Measurements from ENCODE around the gene CNTNAP5. TPM values are rescaled to one million over a fixed set of nuclear protein-coding genes. Genes with fewer than 3 reads are reported as not detected.

The CNTNAP5 gene
- total RNA-seq, 1 experiment from 2014 or later = not detected

- in situ Hi-C loops (cut with HindIII; ENCODE audit: low pct_unique_long_range_greater_than_20kb, low sequenced_read_pairs) = no loop called here
- no peak for DNase-seq (ENCODE audit: low read depth)
Measured at GRCh38 chr2:124762388-124762787, 737.3 kb downstream of the CNTNAP5 start.

GRCh38 chr2:124763611-124764010 is 738.5 kb downstream of the CNTNAP5 start:
- DNase-seq (ENCODE audit: low read depth) = no peak
- in situ Hi-C loops (cut with HindIII; ENCODE audit: low pct_unique_long_range_greater_than_20kb, low sequenced_read_pairs) = no loop called here

- in situ Hi-C loops (cut with HindIII; ENCODE audit: low pct_unique_long_range_greater_than_20kb, low sequenced_read_pairs) = no loop called here
- no peak for DNase-seq (ENCODE audit: low read depth)
Measured at GRCh38 chr2:124774781-124775180, 749.7 kb downstream of the CNTNAP5 start.

GRCh38 chr2:124776332-124776731 is 751.2 kb downstream of the CNTNAP5 start:
- in situ Hi-C loops (cut with HindIII; ENCODE audit: low pct_unique_long_range_greater_than_20kb, low sequenced_read_pairs) = no loop called here
- no peak for DNase-seq (ENCODE audit: low read depth)

GRCh38 chr2:124778076-124778475 is 753.0 kb downstream of the CNTNAP5 start:
- in situ Hi-C loops (cut with HindIII; ENCODE audit: low pct_unique_long_range_greater_than_20kb, low sequenced_read_pairs) = no loop called here
- DNase-seq (ENCODE audit: low read depth) = no peak

- DNase-seq (ENCODE audit: low read depth) = no peak
- in situ Hi-C loops (cut with HindIII; ENCODE audit: low pct_unique_long_range_greater_than_20kb, low sequenced_read_pairs) = no loop called here
Measured at GRCh38 chr2:124796647-124797046, 771.6 kb downstream of the CNTNAP5 start.

- no peak for DNase-seq (ENCODE audit: low read depth)
- in situ Hi-C loops (cut with HindIII; ENCODE audit: low pct_unique_long_range_greater_than_20kb, low sequenced_read_pairs) = no loop called here
Measured at GRCh38 chr2:124797049-124797448, 772.0 kb downstream of the CNTNAP5 start.

GRCh38 chr2:124798551-124798950 is 773.5 kb downstream of the CNTNAP5 start:
- no peak for DNase-seq (ENCODE audit: low read depth)
- in situ Hi-C loops (cut with HindIII; ENCODE audit: low pct_unique_long_range_greater_than_20kb, low sequenced_read_pairs) = no loop called here

GRCh38 chr2:124804014-124804940 is 779.2 kb downstream of the CNTNAP5 start:
- DNase-seq (ENCODE audit: low read depth) = peak; percentile 47

GRCh38 chr2:124805060-124805459 is 780.0 kb downstream of the CNTNAP5 start:
- in situ Hi-C loops (cut with HindIII; ENCODE audit: low pct_unique_long_range_greater_than_20kb, low sequenced_read_pairs) = no loop called here
- no peak for DNase-seq (ENCODE audit: low read depth)

More at GRCh38 chr2:124804014-124804940, 779.2 kb downstream of the CNTNAP5 start:
- in situ Hi-C loops (cut with HindIII; ENCODE audit: low pct_unique_long_range_greater_than_20kb, low sequenced_read_pairs) = no loop called here

- in situ Hi-C loops (cut with HindIII; ENCODE audit: low pct_unique_long_range_greater_than_20kb, low sequenced_read_pairs) = no loop called here
- no peak for DNase-seq (ENCODE audit: low read depth)
Measured at GRCh38 chr2:124810132-124810531, 785.0 kb downstream of the CNTNAP5 start.

GRCh38 chr2:124814968-124815745 is 790.1 kb downstream of the CNTNAP5 start:
- in situ Hi-C loops (cut with HindIII; ENCODE audit: low pct_unique_long_range_greater_than_20kb, low sequenced_read_pairs) = no loop called here
- DNase-seq (ENCODE audit: low read depth) = no peak

- DNase-seq (ENCODE audit: low read depth) = no peak
- in situ Hi-C loops (cut with HindIII; ENCODE audit: low pct_unique_long_range_greater_than_20kb, low sequenced_read_pairs) = no loop called here
Measured at GRCh38 chr2:124816007-124816406, 790.9 kb downstream of the CNTNAP5 start.

GRCh38 chr2:124822516-124822915 is 797.4 kb downstream of the CNTNAP5 start:
- no peak for DNase-seq (ENCODE audit: low read depth)
- in situ Hi-C loops (cut with HindIII; ENCODE audit: low pct_unique_long_range_greater_than_20kb, low sequenced_read_pairs) = no loop called here

- in situ Hi-C loops (cut with HindIII; ENCODE audit: low pct_unique_long_range_greater_than_20kb, low sequenced_read_pairs) = no loop called here
- DNase-seq (ENCODE audit: low read depth) = no peak
Measured at GRCh38 chr2:124824441-124824840, 799.4 kb downstream of the CNTNAP5 start.

- in situ Hi-C loops (cut with HindIII; ENCODE audit: low pct_unique_long_range_greater_than_20kb, low sequenced_read_pairs) = no loop called here
- DNase-seq (ENCODE audit: low read depth) = no peak
Measured at GRCh38 chr2:124832521-124832920, 807.4 kb downstream of the CNTNAP5 start.

GRCh38 chr2:124834331-124834730 is 809.2 kb downstream of the CNTNAP5 start:
- no peak for DNase-seq (ENCODE audit: low read depth)
- in situ Hi-C loops (cut with HindIII; ENCODE audit: low pct_unique_long_range_greater_than_20kb, low sequenced_read_pairs) = no loop called here

GRCh38 chr2:124835331-124835730 is 810.2 kb downstream of the CNTNAP5 start:
- no peak for DNase-seq (ENCODE audit: low read depth)
- in situ Hi-C loops (cut with HindIII; ENCODE audit: low pct_unique_long_range_greater_than_20kb, low sequenced_read_pairs) = no loop called here

- in situ Hi-C loops (cut with HindIII; ENCODE audit: low pct_unique_long_range_greater_than_20kb, low sequenced_read_pairs) = no loop called here
- DNase-seq (ENCODE audit: low read depth) = no peak
Measured at GRCh38 chr2:124836416-124836815, 811.3 kb downstream of the CNTNAP5 start.

Measured in Caki2 (cell line).